ENCODE results near the gene LMO4.

DNA sequence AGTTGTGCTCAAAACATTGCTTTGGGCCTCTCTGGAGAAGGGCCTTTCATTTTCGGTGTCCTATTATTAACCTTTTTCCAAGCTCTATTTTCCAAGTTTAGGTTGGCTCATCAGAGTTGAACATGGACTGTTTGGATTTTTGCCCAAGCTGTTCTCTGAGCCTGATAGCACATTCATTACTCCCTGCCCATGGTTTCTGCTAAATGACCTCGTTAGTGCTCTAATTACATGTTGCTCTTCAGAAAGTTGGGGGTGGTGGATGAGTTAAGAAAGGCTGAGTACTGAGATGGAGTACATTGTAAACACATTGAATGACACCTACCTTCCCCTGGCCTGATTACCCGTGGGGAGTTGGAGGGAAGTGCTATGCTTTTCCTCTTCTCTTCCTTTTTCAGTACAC lies 38.9 kb downstream of the LMO4 start:
- TF ChIP-seq, protein P1, sequence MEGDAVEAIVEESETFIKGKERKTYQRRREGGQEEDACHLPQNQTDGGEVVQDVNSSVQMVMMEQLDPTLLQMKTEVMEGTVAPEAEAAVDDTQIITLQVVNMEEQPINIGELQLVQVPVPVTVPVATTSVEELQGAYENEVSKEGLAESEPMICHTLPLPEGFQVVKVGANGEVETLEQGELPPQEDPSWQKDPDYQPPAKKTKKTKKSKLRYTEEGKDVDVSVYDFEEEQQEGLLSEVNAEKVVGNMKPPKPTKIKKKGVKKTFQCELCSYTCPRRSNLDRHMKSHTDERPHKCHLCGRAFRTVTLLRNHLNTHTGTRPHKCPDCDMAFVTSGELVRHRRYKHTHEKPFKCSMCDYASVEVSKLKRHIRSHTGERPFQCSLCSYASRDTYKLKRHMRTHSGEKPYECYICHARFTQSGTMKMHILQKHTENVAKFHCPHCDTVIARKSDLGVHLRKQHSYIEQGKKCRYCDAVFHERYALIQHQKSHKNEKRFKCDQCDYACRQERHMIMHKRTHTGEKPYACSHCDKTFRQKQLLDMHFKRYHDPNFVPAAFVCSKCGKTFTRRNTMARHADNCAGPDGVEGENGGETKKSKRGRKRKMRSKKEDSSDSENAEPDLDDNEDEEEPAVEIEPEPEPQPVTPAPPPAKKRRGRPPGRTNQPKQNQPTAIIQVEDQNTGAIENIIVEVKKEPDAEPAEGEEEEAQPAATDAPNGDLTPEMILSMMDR (IDR thresholded peaks at IDR 0.05), result no peak
- TF ChIP-seq POLR2A (IDR thresholded peaks at IDR 0.05), result no peak
